GM19238 (cell line): ENCODE measurements around the gene RMDN2.

Source experiments
- DNase-seq: peaks from one replicate; pipeline ENCODE4 v3.0.0; 2011; ENCODE audit warnings: low spot score; ENCODE audit not compliant: insufficient read length

RMDN2 gene

DNA sequence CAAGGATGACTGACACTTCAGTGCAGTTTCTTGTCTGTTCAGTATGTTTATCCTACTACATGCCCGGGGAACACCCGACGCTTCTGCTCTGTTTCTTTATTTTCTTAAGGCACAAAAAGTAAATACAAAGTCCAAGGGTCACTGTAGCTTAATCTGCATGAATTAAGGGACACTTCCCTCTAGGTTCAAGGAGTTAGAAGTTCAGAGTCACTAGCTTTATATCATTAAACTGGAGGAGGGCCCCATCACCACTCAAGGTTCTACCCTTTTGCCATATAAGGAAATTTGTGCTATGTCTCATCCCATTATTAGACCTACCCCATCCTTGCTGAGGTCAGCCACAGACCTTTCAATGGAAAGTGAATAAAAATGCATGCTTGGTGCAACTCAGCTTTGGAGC, 27.6 kb upstream of the RMDN2 start:
- no peak for DNase-seq

DNA sequence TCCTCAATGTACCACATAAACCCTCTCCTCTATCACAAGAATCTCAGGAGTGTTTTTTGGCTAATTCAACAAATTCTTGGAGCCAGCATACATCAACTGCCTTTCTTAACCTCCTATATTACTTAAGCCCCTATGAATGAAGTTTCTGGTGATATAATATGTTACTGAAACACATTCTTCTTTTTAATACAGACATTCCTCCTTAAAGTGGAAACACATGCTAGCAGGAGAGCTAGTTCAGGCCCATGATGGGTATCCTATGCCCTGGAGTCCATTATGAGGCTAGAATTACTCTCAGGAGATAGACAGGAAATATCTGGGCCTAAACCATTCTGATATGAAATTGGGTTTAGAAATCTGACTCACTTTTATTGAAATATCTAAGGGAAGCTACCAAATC, 26.6 kb upstream of the RMDN2 start:
- no peak for DNase-seq

DNA sequence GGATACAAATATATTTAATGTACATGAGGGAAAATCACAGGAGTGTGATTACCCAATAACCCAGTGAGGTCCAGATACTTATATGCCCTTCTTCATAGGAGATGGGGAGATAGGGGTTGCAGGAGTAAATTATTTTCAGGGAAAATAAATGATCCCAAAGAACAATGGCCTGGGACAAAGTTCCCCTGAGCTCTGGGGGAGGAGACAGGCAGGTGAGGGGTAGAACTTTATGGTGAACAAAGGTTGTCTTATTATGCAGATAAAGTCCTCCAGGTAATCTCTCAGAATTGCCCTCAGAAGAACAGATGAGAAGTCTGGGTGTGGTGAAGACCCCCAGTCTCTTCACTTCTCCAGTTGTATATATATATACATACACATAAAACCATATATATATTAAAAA, 22.1 kb upstream of the RMDN2 start:
- no peak for DNase-seq

DNA sequence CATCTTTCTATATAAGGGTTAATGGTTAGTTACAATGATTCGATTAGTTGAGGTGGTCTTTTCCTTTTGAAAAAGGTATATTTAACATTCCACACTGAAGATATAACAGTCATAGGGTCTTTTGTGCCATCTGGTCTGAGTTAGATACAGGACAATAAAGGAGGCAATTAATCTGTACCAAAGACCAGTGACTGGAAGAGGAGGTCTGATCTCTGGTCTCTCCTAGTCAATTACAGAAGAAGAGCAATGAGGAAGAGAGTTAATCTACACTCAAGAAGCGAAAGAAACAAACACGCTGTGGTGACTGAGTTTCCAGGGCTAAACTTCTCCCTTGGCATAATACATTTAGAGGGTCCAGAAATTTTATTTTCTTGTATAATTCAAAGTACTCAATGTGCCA, 20.7 kb upstream of the RMDN2 start:
- no peak for DNase-seq

DNA sequence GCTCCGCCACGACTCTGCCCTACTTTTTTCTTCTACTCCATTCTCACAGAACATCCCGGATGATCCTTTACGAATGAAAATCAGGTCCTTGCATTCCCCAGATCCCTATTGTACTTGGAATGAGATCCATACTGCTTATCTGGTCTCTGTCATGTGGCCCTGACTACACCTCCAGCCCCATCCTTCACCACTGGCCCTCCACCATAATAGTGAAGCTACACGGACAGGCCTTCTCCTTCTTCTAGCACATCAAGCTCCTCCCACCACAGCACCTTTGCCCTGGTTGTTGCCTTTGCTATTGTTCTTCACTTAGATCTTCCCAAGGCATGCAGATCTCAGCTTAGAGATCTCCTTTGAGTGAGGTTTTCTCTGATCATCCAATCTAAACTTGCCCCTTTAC, 20.1 kb upstream of the RMDN2 start:
- DNase-seq = no peak

DNA sequence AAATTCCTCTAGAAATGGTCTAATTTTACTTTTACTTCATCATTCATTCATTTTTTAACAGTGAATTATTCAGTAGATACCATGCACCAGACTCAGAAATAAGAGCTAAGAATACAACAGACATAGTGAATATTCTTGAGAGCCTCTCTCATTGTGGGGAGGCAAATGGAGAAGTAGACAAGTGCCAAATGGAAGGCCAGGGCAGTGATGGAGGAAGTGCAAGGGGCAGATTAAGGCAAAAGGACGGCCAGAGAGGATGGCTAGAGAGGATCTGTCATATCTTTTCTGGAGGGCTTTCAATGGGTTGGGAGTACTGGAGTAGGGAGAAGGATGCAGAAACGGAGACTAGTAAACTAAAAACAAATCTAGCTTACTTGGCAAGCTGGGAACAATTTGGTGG, 19.0 kb upstream of the RMDN2 start:
- no peak for DNase-seq

DNA sequence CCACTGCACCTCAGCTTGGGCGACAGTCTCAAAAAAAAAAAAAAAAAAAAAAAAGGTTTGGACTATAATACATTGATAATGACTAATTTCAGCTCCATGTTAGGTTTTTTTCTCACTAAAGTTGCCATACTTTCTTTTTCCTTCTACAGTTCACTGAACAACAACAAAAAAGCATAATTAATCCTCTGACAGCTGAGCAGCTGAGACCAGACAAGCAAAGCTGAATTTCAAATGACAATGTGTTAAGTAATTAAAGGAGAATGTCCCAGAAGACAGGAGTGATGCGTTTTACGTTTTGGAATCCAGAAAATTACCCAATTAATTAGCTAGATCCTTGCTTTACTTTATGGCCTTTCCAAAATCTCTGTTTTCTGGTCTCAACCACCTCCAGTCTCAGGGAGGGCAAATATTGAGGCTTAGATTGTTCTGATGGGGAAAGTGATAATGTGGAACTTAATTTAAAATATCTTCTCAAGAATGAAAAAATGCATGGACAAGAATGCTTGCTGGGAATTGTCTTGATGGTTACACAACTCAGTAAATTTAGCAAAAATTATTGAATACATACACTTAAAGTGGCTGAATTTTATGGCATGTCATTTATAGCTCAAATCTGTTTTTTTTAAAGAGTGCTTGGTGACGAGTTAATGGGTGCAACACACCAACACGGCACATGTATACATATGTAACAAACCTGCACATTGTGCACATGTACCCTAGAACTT, 17.4 kb upstream of the RMDN2 start:
- no peak for DNase-seq

DNA sequence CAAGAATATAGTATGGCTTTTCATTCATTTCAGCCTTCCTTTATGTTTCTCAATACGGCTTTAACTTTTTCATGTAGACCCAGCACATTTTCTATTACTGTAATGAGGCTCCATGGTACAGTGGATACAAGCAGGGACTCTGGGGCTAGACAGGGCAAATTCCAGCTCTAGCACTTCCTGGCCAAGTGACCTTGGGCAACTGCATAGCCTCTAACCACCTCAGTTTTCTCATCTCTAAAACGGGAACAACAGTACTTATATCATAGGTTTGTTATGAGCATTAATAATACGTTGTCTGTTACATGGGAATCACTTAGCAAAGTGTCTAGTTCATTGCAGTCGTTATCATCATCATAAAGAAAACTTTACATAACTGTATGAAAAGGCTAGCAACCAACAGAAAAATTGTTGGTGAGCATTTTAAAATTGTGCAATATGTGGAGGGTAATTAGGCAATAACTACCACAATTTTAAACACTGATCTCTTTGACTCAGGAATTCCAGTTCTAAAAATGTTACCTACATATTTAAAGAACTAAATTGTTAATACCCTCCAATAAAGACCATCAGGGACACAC, 13.7 kb upstream of the RMDN2 start:
- no peak for DNase-seq

DNA sequence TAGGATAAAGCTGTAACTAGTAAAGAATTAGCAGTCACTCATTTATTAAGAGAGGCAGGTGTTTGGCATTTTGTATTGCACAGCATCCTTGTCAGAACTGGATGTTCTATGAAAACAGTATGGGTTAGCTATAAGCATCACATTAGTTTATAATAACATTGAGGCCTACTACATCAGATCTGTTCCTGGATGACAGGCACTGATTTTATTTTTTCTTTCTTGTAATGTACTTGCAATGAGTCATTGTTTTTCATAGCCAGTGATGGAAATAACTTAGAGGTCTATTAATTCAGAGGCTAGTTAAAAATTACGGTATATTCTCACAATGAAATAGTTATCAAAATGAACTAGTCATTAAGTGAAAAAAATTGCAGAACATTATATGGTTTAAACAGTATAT, 13.0 kb upstream of the RMDN2 start:
- no peak for DNase-seq

DNA sequence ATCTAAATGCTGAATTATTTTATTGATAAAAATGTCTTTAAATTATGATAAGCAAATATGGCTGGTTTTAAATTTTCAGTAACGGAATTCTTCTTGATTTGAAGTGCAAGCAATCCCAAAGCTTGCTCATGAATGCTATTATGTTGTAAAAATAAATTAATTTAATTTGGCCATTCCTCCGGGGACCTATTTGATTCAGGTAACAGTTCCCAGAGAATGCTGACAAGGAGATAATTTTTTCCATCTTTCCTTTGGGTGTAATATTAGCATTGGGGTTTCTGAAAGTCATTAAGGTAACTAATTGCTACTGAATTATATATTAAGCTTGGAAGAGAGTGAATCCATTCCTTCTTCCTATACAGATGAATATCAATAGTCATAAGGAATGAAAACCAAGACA, 12.5 kb upstream of the RMDN2 start:
- no peak for DNase-seq

DNA sequence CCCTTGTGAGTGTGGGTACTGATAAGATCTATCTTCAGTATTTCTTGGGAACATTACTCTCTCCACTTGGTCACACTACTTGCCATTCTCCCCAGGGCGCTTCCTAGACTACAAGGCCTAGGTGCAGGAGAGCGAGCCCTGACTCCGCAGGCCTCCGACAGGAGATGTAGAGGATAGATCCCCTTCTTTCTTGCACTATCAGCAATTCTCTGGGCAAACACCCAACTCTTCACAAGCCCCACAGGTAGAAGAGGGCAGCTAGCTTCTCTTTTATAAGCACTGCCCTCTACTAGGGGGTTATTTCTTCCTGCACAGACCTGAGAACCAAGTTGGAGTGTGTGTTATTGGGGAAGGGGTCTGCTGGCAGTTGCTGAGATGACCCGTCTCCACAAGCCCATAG, 10.7 kb upstream of the RMDN2 start:
- DNase-seq = no peak

DNA sequence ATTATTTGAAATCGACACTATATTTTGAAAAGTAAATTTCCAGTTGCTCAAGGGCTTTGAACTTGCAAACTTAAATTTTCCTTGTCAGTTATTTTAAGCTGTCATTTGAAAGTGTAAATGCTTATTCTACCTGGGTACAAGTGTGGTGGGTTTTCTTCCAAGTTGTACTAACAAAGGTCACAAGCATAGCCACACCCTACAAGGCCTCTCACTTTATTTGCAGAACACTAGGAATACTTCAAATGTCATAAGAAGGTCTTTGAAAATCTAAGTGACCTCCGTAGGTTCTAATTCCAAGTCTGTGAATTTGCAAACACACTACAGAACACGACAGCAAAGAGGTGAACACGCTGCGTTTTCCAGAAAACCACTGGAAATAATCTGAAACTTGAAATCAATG, 9.3 kb upstream of the RMDN2 start:
- DNase-seq = no peak

DNA sequence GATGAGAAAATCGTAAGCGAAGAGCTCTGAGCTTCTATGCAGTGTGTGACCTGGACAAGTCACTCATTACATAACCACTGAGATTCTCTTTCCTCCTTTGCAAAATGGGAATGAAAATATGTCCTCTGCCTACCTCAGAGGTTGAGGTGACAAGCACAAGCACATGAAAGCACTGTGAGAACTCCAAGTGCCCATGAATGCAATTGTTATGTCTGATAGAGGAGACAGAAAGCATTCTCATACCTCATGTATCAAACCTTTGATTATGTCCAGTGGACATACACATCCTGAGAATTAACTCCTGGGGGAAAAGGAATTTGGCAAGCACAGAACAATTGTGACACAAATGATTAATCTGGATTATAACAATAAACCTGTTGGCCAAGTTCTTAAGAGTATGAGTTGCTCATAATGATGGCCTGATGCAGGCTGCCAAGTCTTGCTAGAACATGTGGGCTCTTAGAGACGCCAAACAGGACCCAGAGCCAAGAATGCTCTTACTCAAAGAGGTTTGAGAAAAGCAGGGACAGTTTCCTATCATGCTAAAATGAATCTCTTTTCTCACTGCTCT, 8.5 kb upstream of the RMDN2 start:
- no peak for DNase-seq

DNA sequence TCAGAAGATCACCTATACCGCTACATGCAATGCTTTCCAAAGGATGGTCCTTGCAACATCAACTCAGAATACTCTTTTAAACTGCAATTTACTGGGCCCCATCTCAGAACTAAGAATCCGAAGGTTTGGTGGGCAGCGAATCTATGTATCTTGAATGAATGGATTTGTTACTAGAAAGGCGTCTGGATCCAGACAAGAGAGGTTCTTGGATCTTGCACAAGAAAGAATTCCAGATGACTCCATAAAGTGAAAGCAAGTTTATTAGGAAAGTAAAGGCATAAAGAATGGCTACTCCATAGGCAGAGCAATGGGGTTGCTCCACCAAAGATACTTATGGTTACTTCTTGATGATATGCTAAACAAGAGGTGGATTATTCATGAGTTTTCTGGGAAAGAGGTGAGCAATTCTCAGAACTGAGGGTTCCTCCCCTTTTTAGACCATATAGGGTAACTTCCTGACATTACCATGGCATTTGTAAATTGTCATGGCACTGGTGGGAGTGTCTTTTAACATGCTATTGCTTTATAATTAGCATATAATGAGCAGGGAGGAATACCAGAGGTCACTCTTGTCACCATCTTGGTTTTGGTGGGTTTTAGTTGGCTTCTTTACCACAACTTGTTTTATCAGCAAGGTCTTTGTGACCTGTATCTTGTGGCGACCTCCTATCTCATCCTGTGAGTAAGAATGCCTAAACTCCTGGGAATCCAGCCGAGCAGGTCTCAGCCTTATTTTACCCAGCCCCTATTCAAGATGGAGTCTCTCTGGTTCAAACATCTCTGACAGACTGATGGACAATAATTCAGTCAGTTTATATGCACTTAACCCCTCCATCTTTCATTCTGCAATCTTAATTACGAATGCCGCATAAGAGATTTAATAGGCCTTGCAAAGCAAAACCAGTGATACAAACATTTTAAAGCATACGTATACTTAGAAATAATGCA, 7.5 kb upstream of the RMDN2 start:
- DNase-seq = no peak

DNA sequence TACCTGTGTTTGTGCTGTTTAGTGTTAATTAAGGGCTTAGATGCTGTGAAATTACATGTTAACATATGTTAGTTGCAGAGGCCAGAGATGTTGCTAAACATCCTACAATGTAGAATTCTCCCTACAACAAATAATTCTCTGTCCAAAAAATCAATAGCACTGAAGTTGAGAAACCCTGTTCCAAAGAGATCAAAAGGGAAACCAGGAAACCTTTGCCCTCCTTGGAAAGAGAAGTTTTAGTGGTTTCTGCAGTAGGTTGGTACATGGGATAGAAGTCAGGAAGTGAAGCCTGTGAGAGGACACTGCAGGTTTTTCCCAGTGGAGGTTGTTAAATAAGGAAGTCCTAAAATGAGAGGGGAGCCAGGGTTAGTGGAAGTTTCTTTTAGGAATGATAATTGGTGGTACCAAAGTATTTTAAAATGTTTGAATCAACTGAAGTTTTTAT, 6.3 kb upstream of the RMDN2 start:
- DNase-seq = no peak

DNA sequence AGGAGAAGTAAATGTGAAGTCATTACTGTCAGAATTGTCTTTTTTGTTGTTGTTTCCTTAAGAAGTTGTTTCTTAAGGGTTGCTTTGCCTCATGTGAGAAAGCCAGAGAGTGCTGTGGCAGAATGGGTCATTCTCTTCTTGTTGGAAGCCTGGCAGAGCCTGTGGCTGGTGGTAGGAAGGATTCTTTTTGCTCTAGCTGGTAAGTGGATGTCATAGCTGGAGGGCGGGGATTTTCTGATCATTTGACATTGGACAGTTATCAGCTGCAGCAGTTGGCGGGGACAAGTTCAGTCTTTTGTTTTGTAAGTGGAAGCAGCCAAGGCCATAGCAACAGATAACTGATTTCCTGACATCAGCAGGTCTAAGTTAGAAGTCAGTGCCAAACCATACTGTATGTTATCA, 5.5 kb upstream of the RMDN2 start:
- no peak for DNase-seq

DNA sequence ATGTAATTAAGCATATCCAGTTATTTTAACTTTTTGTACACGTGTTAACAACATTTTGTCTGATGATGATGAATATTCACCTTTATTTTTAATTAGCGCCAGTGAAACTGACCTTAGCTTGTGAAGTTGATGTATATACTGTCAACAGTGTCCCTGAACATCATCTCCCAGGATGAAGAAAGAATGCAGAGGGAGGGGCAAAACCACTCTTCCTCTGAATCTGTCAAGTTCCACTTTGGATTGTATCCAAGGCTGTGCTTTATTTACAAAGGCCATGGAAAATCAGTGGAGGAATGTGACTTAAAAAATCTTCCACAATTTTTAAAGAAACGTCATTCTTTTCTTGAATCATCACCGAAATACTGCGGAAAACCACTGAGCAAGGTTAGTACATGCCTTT, 4.5 kb upstream of the RMDN2 start:
- DNase-seq = no peak

DNA sequence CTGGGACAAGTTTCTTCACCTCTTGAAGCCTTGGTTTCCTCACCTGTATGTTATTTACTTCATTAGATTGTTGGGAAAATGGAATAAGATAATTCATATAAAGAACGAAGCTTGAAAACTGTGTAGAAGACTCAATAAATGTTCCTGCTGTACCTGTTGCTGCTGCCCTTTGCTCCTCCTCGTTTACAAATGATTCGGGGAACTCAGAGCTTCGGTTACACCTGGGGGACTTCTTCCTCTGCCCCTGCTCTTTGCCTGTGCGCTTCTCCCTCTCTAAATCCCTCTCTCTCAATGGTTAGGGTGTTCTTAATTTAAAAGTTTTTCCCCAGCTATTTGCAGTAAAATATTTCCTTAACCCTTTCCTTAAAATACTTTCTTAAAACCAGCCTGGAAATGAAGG, 3.3 kb upstream of the RMDN2 start:
- no peak for DNase-seq

DNA sequence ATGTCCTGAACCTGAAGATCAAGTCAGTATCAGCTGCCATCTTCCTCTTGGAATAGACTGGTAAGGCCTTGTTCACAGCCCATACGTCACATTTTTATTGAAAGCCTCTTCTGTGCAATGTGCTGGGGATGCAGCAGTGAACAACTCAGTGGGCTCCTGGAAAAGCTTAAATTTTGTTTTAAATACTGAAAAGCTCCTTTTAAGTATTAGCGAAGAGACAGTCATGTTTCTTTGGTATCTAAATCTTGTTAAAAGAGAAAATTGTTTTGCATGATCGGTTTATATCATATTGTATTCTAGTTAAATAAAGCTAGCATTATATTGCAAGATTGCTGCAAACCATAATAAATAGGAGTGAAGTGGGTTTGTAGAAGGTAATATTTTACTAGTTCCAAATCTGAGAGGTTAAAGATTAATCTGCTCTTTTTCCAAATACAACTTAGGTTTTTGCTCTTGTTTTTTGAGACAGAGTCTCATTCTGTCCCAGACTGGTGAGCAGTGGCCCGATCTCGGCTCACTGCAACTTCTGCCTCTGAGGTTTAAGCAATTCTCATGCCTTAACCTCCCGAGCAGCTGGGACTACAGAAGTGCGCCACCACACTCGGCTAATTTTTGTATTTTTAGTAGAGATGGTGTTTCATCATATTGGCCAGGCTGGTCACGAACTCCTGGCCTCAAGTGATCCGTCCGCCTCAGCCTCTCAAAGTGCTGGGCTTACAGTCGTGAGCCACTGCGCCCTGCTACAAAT, 1.6 kb upstream of the RMDN2 start:
- DNase-seq = no peak

DNA sequence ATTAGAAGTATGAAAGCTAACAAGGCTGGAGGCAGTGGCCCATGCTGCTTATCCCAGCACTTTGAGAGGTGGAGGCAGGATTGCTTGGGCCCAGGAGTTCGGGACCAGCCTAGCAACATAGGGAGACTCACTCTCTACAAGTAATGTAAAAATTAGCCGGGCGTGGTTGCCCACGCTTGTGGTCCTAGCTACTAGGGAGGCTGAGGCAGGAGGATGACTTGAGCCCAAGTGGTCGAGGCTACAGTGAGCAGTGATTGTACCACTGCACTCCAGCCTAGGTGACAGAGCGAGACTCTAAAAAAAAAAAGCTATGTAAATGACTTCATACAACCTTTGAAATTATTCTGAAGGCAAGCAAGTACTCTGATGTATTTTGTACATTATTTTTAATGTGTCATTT, 1.5 kb downstream of the RMDN2 start:
- DNase-seq = no peak

DNA sequence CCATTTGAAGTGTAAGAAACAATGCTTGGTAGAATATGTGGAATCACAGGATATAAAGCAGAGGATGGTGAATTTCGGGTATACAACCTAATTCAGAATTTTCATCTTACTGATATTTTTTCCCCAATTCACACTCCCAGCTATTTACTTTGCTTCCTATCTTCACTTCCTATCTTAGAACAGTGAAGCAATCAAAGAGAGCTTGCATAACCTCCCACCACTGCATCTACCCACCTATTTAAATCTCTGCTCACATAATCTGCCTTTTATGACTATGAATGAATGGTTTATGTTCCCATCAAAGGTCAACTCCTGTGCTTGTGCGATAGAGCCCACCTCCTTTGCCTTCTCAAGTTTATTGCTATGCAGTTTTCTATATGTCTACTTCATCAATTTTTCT, 3.3 kb downstream of the RMDN2 start:
- DNase-seq = no peak
